ENCODE data around the gene MEPCE. TPM values are rescaled to one million over a fixed set of nuclear protein-coding genes. Genes with fewer than 3 reads are reported as not detected.

MEPCE gene
- total and polyA plus RNA-seq, 9 of the 15 experiments (the other 6 are each of a cell fraction or from before 2014, with no cell fraction given), result 10.9 to 76.3 (median 44.1) TPM

- TF ChIP-seq, protein P1, sequence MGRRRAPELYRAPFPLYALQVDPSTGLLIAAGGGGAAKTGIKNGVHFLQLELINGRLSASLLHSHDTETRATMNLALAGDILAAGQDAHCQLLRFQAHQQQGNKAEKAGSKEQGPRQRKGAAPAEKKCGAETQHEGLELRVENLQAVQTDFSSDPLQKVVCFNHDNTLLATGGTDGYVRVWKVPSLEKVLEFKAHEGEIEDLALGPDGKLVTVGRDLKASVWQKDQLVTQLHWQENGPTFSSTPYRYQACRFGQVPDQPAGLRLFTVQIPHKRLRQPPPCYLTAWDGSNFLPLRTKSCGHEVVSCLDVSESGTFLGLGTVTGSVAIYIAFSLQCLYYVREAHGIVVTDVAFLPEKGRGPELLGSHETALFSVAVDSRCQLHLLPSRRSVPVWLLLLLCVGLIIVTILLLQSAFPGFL (CRISPR knock-in tag; IDR thresholded peaks at IDR 0.05), result no peak
- TF ChIP-seq JUNB (CRISPR knock-in tag; conservative IDR thresholded peaks at IDR 0.05) (0 out of 2 replicates have a peak, but pooled peaks have one; percentile 1), HDAC1 (IDR thresholded peaks at IDR 0.05) (peak in 1 of 2 experiments; percentile 28; a peak in 1 of 4 replicates), ZNF395 (CRISPR knock-in tag; IDR thresholded peaks at IDR 0.05) (no peak), SUPT5H (IDR thresholded peaks at IDR 0.05) (peak; percentile 80), ZNF324 (CRISPR knock-in tag; IDR thresholded peaks at IDR 0.05) (no peak; the same call in 1 of the 2 replicates), ZBTB2 (IDR thresholded peaks at IDR 0.05) (peak; percentile 96), ZNF384 (IDR thresholded peaks at IDR 0.05; ENCODE audit: low read depth, low read length) (no peak), PRDM10 (IDR thresholded peaks at IDR 0.05; ENCODE audit: partially characterized antibody) (peak; percentile 32), RAD21 (CRISPR knock-in tag; conservative IDR thresholded peaks at IDR 0.05 in 1 of 2, IDR thresholded peaks at IDR 0.05 in 1 of 2) (0 out of 4 replicates have a peak, but pooled peaks of 1 of the 2 experiments have one; percentile 14), ZC3H8 (IDR thresholded peaks at IDR 0.05) (no peak), HMG20A (CRISPR knock-in tag; conservative IDR thresholded peaks at IDR 0.05) (no peak), NELFE (IDR thresholded peaks at IDR 0.05; ENCODE audit: insufficient read depth, insufficient read length) (no peak), HNRNPK (IDR thresholded peaks at IDR 0.05; ENCODE audit: low read depth, low read length, poor library complexity, severe bottlenecking) (peak; percentile 75), ZNF347 (CRISPR knock-in tag; IDR thresholded peaks at IDR 0.05; ENCODE audit: low read depth) (no peak), ZFX (CRISPR knock-in tag; IDR thresholded peaks at IDR 0.05) (peak; percentile 78), TFAM (CRISPR knock-in tag; conservative IDR thresholded peaks at IDR 0.05) (no peak)
- TF ChIP-seq, protein P2, sequence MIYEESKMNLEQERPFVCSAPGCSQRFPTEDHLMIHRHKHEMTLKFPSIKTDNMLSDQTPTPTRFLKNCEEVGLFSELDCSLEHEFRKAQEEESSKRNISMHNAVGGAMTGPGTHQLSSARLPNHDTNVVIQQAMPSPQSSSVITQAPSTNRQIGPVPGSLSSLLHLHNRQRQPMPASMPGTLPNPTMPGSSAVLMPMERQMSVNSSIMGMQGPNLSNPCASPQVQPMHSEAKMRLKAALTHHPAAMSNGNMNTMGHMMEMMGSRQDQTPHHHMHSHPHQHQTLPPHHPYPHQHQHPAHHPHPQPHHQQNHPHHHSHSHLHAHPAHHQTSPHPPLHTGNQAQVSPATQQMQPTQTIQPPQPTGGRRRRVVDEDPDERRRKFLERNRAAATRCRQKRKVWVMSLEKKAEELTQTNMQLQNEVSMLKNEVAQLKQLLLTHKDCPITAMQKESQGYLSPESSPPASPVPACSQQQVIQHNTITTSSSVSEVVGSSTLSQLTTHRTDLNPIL (CRISPR knock-in tag; IDR thresholded peaks at IDR 0.05), result no peak
Observed at GRCh38 chr7:100429637-100430492, at the start of gene MEPCE (continued).
